ENCODE measurements around the gene TEPSIN.
"Not testable (repeated sequence)": the region's sequence is repeated elsewhere in the genome, so short reads cannot be mapped to it uniquely, and the experiment has no call there.

TEPSIN gene

GRCh38 chr17:81234940-81235821 lies 3.7 kb downstream of the TEPSIN start:
- DNase-seq, result no peak

- no peak for DNase-seq
These were observed 4.4 kb downstream of the TEPSIN start for GRCh38 chr17:81234506-81234855.

DNA sequence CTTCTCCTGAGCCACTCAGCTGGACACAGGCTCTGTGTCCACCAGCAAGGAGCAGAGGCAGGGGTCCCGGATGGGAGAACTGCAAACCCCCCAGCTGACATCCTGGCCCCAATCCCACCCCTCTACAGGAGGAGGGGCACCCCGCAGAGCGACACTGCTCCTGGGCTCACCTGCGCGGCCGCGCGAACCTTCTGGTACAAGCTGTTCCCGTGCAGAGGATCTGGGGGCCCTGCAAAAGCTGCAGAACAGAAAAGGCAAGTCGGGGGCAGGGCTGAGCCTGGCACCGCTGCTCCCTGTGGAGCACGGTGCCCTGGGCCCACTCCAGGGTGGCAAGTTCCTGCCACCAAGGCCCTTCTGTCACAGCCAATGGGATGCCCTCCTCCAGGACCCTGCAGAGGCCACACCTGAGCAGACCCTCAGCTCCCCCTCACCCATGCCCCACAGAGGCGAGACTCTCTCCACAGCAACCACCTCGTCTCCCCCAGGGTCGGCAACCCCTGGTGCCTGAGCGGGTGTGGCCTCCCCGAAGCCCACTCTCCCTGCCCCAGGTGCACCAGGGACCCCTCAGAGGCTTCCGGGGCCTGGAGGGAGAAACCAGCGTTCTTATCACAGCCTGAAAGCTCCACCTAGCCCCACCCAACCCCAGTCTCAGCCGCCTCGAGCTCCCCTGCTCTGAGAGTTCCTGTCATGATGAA lies 4.9 kb downstream of the TEPSIN start:
- DNase-seq, result no peak

DNA sequence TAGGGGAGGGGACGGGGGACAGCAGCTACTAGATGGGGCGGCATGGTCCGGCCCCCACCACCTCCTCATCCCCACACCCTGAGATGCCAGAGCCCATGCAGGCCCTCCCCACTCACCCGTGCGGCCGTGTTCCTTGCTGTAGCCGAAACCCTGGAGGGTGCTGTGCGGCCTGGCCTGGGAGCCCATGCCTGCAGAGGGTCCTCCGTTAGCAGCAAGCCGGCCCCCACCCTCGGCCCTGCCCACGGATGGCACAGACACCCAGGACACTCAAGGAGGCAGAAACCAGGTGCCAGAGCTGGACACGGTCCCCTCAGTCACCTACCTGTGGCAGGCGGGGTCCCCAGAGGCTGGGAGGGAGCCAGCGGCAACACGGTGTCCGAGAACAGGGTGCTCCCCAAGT lies 5.5 kb downstream of the TEPSIN start:
- no peak for DNase-seq

DNA sequence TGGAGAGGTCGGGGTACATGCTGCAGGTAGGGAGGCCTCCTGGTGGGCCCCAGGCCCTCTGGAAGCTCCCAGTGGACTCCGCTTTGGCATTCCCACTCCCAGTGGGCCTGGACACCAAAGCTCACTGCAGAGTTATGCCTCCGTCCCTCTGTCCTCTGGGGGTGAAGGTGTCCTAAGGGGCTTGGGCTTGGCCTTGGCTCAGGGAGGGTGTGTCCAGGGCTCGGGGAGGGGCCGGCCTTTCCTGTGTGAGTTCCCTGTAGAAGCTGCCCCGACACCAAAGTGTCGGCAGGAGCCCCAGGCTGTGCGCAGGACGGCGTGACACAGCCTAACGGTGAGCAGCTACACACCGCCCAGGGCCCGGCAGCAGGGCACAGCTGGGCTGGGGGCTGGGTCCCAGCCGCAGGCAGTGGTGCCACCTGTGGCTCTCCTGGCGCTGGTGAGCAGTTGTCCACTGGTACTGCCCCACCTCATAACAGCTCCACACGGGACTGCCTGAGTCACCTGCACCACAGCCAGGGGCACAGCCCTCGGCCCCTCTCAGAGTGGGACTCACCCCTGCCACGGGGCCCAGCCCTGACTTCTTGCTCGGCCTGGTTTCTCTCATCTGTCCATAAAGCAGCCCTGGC lies 6.1 kb downstream of the TEPSIN start:
- no peak for DNase-seq

- DNase-seq, result no peak
These were observed 6.9 kb downstream of the TEPSIN start for GRCh38 chr17:81231766-81232581.

DNA sequence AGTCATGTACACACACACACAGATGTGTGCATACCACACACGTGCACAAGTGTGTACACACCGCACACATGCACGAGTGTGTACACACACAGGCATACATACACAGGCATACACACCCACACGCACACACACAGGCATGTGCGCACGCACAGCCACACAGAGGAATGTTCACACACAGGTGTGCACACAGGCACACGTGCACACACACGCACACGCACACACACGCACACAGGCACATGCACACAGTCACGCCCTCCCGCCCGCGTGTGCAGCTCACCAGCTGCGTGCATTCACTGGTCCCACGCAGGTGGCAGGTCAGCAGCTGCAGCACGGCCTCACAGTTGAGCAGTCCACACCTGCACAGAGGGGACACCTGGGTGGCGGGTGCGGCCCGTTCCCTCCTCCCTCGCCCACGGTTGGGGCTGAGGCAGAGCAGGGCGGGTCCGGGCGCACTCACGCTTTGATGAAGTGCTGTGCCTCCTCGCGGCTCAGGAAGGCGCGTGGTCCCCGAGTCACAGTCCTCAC lies 7.7 kb downstream of the TEPSIN start:
- no peak for DNase-seq

DNA sequence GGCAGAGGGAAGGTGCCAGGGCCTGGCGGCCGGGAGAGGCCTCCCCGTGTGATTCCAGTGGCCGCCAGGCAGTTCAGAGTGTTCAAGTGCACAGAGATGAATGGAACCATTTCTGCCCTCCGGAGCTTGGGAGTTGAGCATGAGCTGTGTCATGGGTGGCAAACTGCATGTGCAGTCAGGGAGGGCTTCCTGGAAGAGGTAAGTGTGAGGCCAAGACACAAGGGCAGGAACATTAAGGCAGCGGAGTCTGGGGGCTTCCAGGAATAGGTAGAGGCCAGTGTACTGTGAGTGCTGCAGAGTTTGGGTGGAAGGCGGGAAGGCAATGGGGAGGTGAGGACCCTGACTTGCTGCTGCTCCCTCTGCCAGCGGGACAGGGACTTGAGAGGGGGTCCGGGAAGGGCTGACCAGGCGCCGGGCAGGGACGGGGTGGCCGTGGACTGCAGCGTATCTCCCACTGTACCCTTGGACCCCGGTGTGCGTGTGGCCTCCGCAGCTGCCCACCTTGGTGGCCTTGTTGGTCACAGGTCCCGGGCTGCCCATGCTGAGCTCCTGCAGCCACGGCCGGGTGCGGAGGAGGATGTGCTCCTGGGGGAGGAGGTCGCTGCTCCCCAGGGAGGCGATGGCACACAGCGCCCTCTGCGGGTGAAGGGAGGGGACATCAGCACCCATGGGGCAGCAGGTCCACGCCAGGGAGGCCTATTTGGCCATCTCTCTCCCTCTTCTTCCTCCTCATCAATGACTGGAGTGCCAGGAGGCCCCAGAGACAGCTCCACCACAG lies 8.6 kb downstream of the TEPSIN start:
- no peak for DNase-seq

- DNase-seq, result no peak
These were observed 9.3 kb downstream of the TEPSIN start for GRCh38 chr17:81229666-81229920.

DNA sequence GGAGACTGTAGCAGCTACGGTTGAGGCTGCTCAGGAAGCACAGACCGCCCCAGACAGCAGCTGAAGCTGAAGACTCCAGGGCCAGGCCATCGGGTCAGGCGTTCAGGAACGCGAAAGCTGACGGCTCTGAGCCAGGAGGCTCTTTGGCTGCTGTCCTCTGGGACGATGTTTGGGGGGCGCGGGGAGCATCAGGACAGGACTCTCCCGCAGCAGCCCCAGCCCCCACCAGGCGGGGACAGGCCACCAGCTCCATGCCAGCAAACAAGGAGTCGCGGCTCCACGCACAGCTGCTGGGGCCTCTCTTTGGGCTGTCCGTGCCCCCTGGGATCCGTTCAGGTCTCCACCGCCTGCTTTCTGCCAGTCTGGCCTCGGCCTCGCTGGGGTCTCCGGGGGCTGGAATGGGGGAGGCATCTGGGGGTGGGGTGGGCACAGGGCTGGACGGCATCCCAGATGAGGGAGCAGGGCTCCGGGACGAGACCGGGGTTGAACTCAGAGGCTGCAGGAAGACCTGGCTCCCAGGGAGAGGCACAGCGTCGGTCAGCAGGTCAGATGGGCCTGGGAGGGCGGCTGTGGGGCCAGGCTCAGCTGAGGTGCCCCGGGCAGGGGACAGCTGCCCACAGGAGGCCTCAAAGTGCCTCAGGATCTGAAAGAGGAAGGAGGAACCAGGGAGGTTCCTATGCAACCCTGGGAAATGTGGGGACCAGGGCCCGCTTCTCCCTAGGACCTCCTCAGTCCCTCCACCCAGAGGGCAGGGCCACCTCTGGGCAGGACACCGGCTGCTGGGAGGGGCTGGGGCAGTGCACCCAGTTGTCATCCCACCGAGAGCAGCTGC lies 9.8 kb downstream of the TEPSIN start:
- DNase-seq, result no peak

DNA sequence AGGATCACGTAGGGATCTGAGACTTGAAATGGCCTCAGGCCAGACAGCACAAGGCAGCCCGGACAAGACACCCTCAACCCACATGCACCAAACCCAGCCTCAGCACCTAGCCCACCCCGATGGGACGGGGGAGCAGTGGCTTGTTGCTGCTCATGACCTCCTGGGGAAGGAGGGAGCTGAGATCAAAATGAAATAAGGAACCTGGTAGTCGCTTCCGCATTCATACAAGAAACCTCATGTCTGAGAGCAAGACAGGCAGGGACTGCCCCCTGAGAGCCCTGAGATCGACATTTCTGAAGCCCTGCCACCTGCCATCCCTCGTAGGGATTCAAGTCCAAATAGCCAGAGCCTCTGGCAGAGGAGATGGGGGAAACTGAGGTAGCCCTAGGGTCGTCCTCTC lies 10.4 kb downstream of the TEPSIN start:
- DNase-seq, result no peak

- DNase-seq, result not testable (repeated sequence)
These were observed 11.2 kb downstream of the TEPSIN start for GRCh38 chr17:81227630-81228029.

GRCh38 chr17:81223762-81224130 lies 15.1 kb downstream of the TEPSIN start:
- DNase-seq, result peak; percentile 34

DNA sequence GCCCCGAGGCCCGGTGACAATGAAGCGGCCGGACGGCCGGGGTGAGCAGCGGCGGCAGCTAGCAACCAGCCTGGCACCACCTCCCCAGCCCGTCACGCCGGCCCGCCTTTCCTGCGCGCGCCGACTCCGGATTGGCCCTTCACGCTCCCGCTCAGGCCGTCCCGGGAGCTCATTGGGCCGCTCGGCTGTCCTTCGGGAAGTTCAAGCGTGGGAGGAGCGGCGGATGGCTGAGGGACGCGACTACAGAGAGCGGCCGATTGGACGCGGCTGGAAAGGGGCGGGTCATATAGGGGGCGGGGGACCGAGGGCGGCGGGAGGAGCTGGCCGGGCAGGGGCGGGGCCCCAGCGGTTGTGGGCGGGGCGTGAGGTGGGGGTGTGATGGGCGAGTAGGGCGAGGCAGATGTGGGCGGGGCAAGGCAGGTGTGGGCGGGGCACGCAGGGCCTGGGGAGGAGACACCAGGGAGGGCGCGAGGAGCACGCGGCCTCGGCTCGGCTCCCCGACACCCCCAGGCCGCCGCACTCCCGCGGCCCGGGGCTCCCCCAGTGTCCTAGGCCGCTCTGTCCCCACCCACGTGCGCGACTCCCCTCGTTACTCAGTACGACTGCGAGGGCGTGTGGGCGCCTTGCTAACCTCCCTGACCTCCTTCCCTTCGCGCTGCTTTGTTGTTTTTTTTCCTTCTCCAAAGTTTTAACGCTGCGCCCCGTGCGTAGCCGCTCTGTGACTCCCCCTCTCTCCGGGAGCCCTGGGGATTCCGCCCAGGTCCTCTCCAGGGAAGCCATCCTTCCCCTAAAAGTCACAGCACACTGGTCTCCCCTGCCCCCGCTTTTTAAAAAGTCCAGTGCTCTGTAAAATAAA lies 15.7 kb downstream of the TEPSIN start, which contains the start of gene CEP131:
Gene CEP131, minus strand, starts transcription at position 60 of the 856 bp plus-strand sequence. CDS start 2,909 bp downstream, outside the sequence.
- peak; percentile 100 for DNase-seq

- no peak for DNase-seq
These were observed 16.3 kb downstream of the TEPSIN start for GRCh38 chr17:81222620-81222905.

DNA sequence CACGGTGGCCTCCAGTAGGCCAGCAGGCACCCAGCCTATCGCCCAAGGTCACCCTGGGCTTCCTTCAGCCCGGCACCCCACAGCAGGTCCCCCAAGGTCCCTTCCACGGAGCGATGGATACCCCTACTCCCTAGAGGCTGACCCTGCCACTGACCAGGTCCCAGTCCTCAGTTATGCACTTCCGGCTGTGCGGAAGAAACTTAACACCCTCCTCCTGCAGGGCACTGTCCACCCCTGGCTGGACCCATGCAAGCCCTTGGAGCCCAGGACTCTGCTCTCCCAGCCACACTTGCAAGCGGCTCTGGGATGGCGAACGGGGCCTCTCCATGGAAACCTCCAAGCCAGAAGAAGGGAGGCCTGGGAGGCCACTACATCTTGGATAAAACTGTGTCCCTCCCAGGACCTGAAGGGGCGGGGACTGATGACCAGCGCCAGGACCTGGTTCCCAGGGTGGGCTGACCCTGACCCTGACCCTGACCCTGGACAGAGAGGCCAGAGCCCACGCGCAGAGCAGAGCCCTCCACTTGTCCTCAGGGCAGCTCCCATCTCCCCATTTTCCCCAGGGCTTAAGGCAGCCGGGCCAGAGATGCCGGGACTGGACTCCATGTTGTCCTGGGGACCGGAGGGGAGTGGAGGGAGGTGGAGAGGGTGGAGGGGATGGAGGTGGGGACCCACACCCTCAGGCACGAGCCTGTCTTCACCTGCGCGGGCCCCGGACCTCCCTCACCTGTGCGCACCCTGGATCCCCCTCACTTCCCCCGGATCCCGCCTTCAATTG lies 16.8 kb downstream of the TEPSIN start:
- DNase-seq, result no peak

- DNase-seq, result no peak
These were observed 17.4 kb downstream of the TEPSIN start for GRCh38 chr17:81221371-81221841.

DNA sequence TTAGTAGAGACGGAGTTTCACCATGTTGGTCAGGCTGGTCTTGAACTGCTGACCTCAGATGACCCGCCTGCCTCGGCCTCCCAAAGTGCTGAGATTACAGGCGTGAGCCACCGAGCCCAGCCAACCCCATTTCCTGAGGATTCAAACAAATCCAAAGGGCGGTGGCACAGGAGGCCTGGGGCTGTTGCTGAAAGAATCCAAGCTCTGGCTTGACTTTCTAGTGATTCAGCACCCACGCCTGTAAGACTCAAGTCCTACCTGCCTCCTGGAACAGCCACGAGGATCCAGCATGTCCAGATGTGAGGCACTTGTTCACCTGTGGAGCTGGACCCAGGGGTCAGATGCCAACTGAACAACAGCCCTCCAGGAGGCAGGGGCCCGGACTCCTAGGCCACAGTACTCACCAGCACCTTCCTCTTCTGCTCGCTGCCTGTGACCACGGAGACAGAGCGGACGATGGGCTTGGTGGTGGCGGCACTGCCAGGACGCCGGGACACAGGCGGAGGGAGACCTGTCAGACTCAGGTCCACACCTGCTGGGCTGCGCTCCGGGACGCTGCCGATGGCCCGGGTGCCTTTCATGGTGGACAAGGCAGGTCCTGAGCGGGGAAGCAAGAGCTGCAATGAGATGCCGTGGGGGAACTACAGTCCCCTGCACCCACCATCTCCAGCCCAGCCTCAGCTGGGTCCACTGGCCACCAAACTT lies 19.2 kb downstream of the TEPSIN start:
- DNase-seq, result no peak

DNA sequence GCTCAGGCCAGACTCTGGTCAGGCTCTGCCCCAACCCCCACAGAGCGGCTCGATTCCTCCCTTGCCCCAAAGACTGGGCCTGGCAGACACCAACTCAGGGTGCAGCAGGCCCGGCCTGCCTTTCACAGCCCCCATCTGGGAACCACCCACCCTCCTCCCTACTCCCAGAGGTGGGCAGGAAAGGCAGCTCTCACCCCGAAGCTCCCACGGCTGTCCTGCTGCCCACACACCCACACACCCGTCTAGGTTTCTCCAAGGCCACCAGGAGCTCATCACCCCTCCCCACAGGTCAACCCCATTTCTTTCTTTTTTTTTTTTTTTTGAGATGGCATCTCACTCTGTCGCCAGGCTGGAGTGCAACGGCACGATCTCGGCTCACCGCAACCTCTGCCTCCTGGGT lies 19.9 kb downstream of the TEPSIN start:
- DNase-seq, result no peak
